ENCODE measurements around the gene BACH2. TPM values are rescaled to one million over a fixed set of nuclear protein-coding genes. Genes with fewer than 3 reads are reported as not detected.
A peak's percentile ranks its signal among the peaks of the same experiment; 100 is the strongest.

The BACH2 gene
- total RNA-seq, 1 donor from 2014 or later, result 7.8 TPM

GRCh38 chr6:90226257-90226656, 70.4 kb downstream of the BACH2 start:
- no peak for TF ChIP-seq CTCF (IDR thresholded peaks at IDR 0.05)
- no peak overlapping the region for H3K4me3 Mint-ChIP-seq (ENCODE audit: unreplicated experiment)
- H3K4me1 Mint-ChIP-seq (ENCODE audit: low read depth), result peaks cover 38% of the 10 kb centered on the region
- H3K27ac Mint-ChIP-seq (ENCODE audit: unreplicated experiment), result peak overlapping the region; percentile 45
- no peaks in the 10 kb centered on the region for H3K27me3 Mint-ChIP-seq (ENCODE audit: low read depth)
- H3K36me3 Mint-ChIP-seq (ENCODE audit: low read depth), result peaks cover 4% of the 10 kb centered on the region
- no peak for DNase-seq (ENCODE audit: low spot score)
- H3K9me3 Mint-ChIP-seq (ENCODE audit: low read depth), result peaks cover 5% of the 10 kb centered on the region

GRCh38 chr6:90224196-90224595, 72.4 kb downstream of the BACH2 start:
- DNase-seq (ENCODE audit: low spot score), result no peak
- H3K36me3 Mint-ChIP-seq (ENCODE audit: low read depth), result peaks cover 4% of the 10 kb centered on the region
- peaks cover 5% of the 10 kb centered on the region for H3K9me3 Mint-ChIP-seq (ENCODE audit: low read depth)
- H3K4me3 Mint-ChIP-seq (ENCODE audit: unreplicated experiment), result no peak overlapping the region
- TF ChIP-seq CTCF (IDR thresholded peaks at IDR 0.05), result no peak
- peaks cover 27% of the 10 kb centered on the region for H3K4me1 Mint-ChIP-seq (ENCODE audit: low read depth)
- H3K27ac Mint-ChIP-seq (ENCODE audit: unreplicated experiment), result no peak overlapping the region
- no peaks in the 10 kb centered on the region for H3K27me3 Mint-ChIP-seq (ENCODE audit: low read depth)

GRCh38 chr6:90222724-90223198, 73.9 kb downstream of the BACH2 start:
- H3K9me3 Mint-ChIP-seq (ENCODE audit: low read depth), result peaks cover 5% of the 10 kb centered on the region
- H3K4me1 Mint-ChIP-seq (ENCODE audit: low read depth), result peaks cover 22% of the 10 kb centered on the region
- TF ChIP-seq CTCF (IDR thresholded peaks at IDR 0.05), result no peak
- H3K27me3 Mint-ChIP-seq (ENCODE audit: low read depth), result no peaks in the 10 kb centered on the region
- H3K36me3 Mint-ChIP-seq (ENCODE audit: low read depth), result peaks cover 4% of the 10 kb centered on the region
- no peak overlapping the region for H3K27ac Mint-ChIP-seq (ENCODE audit: unreplicated experiment)
- DNase-seq (ENCODE audit: low spot score), result no peak
- H3K4me3 Mint-ChIP-seq (ENCODE audit: unreplicated experiment), result no peak overlapping the region

- Mint-ChIP-seq H3K4me1 (ENCODE audit: low read depth) (peaks cover 15% of the 10 kb centered on the region), H3K36me3 (ENCODE audit: low read depth) (peaks cover 4% of the 10 kb centered on the region), H3K9me3 (ENCODE audit: low read depth) (peaks cover 5% of the 10 kb centered on the region), H3K4me3 (ENCODE audit: unreplicated experiment) (no peak overlapping the region), H3K27ac (ENCODE audit: unreplicated experiment) (no peak overlapping the region), H3K27me3 (ENCODE audit: low read depth) (no peaks in the 10 kb centered on the region)
- no peak for DNase-seq (ENCODE audit: low spot score)
- no peak for TF ChIP-seq CTCF (IDR thresholded peaks at IDR 0.05)
These were observed 74.6 kb downstream of the BACH2 start for GRCh38 chr6:90222008-90222407.

GRCh38 chr6:90221403-90221802, 75.2 kb downstream of the BACH2 start:
- peaks cover 10% of the 10 kb centered on the region for H3K4me1 Mint-ChIP-seq (ENCODE audit: low read depth)
- H3K36me3 Mint-ChIP-seq (ENCODE audit: low read depth), result peaks cover 4% of the 10 kb centered on the region
- no peaks in the 10 kb centered on the region for H3K27me3 Mint-ChIP-seq (ENCODE audit: low read depth)
- TF ChIP-seq CTCF (IDR thresholded peaks at IDR 0.05), result no peak
- H3K9me3 Mint-ChIP-seq (ENCODE audit: low read depth), result peaks cover 5% of the 10 kb centered on the region
- no peak overlapping the region for H3K27ac Mint-ChIP-seq (ENCODE audit: unreplicated experiment)
- no peak for DNase-seq (ENCODE audit: low spot score)
- H3K4me3 Mint-ChIP-seq (ENCODE audit: unreplicated experiment), result no peak overlapping the region

All from chondrocyte (in vitro differentiated cells).